Endothelial cell of umbilical vein (primary cell): Measurements from ENCODE around the gene CAPN15. TPM values are rescaled to one million over a fixed set of nuclear protein-coding genes. Genes with fewer than 3 reads are reported as not detected.

ENCODE experiments used
- BruUV-seq: library from RNA; stranded (reverse); fragments of 400-500 nt; replicated peaks from 2 replicates; lab custom pipeline; 2021; lab: Mats Ljungman, UMichigan
- CTCF ChIA-PET: fragments of 300-600, 350-600 bp; sonication (Branson Sonifier 250); formaldehyde crosslinking; loops from one replicate; lab custom pipeline; 2021; ENCODE audit warnings: antibody characterized with exemption, inconsistent platforms; lab: Charles Lee
- POLR2A ChIA-PET: fragments of 300-600, 350-600 bp; sonication (Branson Sonifier 250); formaldehyde crosslinking; loops from one replicate; lab custom pipeline; 2021; ENCODE audit warnings: antibody characterized with exemption, inconsistent platforms; lab: Charles Lee
- DNase-seq: peaks from one replicate; pipeline ENCODE4 v3.0.0-alpha.2; 2011; ENCODE audit warnings: low read depth, low spot score
- FAIRE-seq: peaks from 2 replicates; lab custom pipeline; 2011; peaks lifted over from hg19 to GRCh38; lab: Jason Lieb, UNC
- H2AFZ ChIP-seq: 2 replicates; pipeline ENCODE4 v1.6.0; 2012; ENCODE audit warnings: low read depth, low read length, control low read depth, inconsistent platforms
- H3K27ac ChIP-seq: 2 replicates; pipeline ENCODE4 v1.5.1; 2011; ENCODE audit warnings: low read depth, mild to moderate bottlenecking, control low read depth, low read length, moderate library complexity; ENCODE audit not compliant: insufficient read depth
- H3K27me3 ChIP-seq, 2 experiments: 2 replicates each; pipeline versions ENCODE4 v1.6.0 to v1.6.1; 2011; ENCODE audit warnings: low read length in 2 of 2, mixed read lengths in 1 of 2; ENCODE audit not compliant: control insufficient read depth in 2 of 2, insufficient read depth in 2 of 2
- H3K36me3 ChIP-seq, 2 experiments: 2 replicates in 1 of 2; 3 replicates in 1 of 2; pipeline ENCODE4 v1.5.1; 2011; ENCODE audit warnings: low read length in 2 of 2, mild to moderate bottlenecking in 1 of 2, moderate library complexity in 1 of 2; ENCODE audit not compliant: control insufficient read depth in 2 of 2, insufficient read depth in 2 of 2; ENCODE audit errors: extremely low read depth in 1 of 2
- H3K4me1 ChIP-seq: 3 replicates; pipeline ENCODE4 v1.5.1; 2011; ENCODE audit warnings: mild to moderate bottlenecking, low read length; ENCODE audit not compliant: control insufficient read depth, insufficient read depth; ENCODE audit errors: extremely low read depth
- H3K4me2 ChIP-seq: 2 replicates; pipeline ENCODE4 v1.6.1; 2011; ENCODE audit warnings: low read length, control low read depth, mixed read lengths; ENCODE audit not compliant: insufficient read depth
- H3K4me3 ChIP-seq, 3 experiments: fragments of 200-600 bp in 1 of 3; sonication (generic), shearing (Covaris generic) in 1 of 3; replicated peaks in 1 of 3; 2 replicates each; pipeline ENCODE4 v1.5.1; 2011 to 2016; ENCODE audit warnings: control low read depth in 3 of 3, low read length in 3 of 3, mild to moderate bottlenecking in 2 of 3, inconsistent platforms in 1 of 3, low read depth in 1 of 3, moderate library complexity in 1 of 3; ENCODE audit not compliant: insufficient read depth in 1 of 3
- H3K79me2 ChIP-seq: 2 replicates; pipeline ENCODE4 v1.6.0; 2012; ENCODE audit warnings: low read length, inconsistent platforms; ENCODE audit not compliant: control insufficient read depth, insufficient read depth
- H3K9ac ChIP-seq: replicated peaks from 2 replicates; pipeline ENCODE3; 2011; ENCODE audit warnings: low read length, control low read depth; ENCODE audit not compliant: insufficient read depth; ENCODE audit errors: extremely low read depth
- H3K9me1 ChIP-seq: replicated peaks from 3 replicates; pipeline ENCODE4 v1.6.0; 2011; ENCODE audit warnings: mild to moderate bottlenecking, low read length; ENCODE audit not compliant: control insufficient read depth, insufficient read depth; ENCODE audit errors: extremely low read depth
- H3K9me3 ChIP-seq: replicated peaks from 2 replicates; pipeline ENCODE4 v1.5.1; 2012; ENCODE audit warnings: low read length, inconsistent platforms; ENCODE audit not compliant: control insufficient read depth, insufficient read depth
- H4K20me1 ChIP-seq: replicated peaks from 2 replicates; pipeline ENCODE3; 2011; ENCODE audit warnings: mild to moderate bottlenecking, low read length; ENCODE audit not compliant: control insufficient read depth, insufficient read depth; ENCODE audit errors: extremely low read depth
- CTCF ChIP-seq, 2 donors: IDR thresholded peaks; 1 replicate in 1 of 2; 2 replicates in 1 of 2; pipeline ENCODE4 v1.5.1; 2011; ENCODE audit warnings: low read length in 2 of 2, mild to moderate bottlenecking in 2 of 2, moderate library complexity in 2 of 2, control low read depth in 1 of 2, inconsistent platforms in 1 of 2, low read depth in 1 of 2; ENCODE audit not compliant: insufficient read depth in 1 of 2; ENCODE audit errors: extremely low read depth in 1 of 2
- FOS ChIP-seq: IDR thresholded peaks from 2 replicates; pipeline ENCODE4 v1.6.1; 2011; ENCODE audit warnings: mild to moderate bottlenecking, low read length, moderate library complexity, borderline replicate concordance; ENCODE audit not compliant: insufficient read depth
- GATA2 ChIP-seq: IDR thresholded peaks from 2 replicates; pipeline ENCODE4 v1.7.0; 2011; ENCODE audit warnings: low read depth, mild to moderate bottlenecking, moderate library complexity, mixed read lengths, low read length; ENCODE audit not compliant: insufficient read length, insufficient read depth
- JUN ChIP-seq: IDR thresholded peaks from 2 replicates; pipeline ENCODE4 v1.6.1; 2011; ENCODE audit warnings: borderline replicate concordance, low read depth; ENCODE audit not compliant: insufficient read length, insufficient read depth
- MYC ChIP-seq: IDR thresholded peaks from one replicate; pipeline ENCODE4 v1.6.1; 2011; ENCODE audit warnings: mild to moderate bottlenecking, low read depth, low read length
- POLR2A ChIP-seq: IDR thresholded peaks from 2 replicates; pipeline ENCODE4 v1.6.1; 2012; ENCODE audit warnings: low read depth, mild to moderate bottlenecking, control low read depth, low read length
- POLR2AphosphoS5 ChIP-seq: IDR thresholded peaks from 2 replicates; pipeline ENCODE4 v1.6.1; 2012; ENCODE audit warnings: low read depth, mild to moderate bottlenecking, control low read depth, low read length, moderate library complexity; ENCODE audit not compliant: insufficient read depth
- dilution Hi-C: fragments of 300-500 bp; cut with MboI; formaldehyde crosslinking; loops from one replicate; pipeline ENCODE4 v1.15.0; 2019; ENCODE audit warnings: low sequenced_read_pairs; ENCODE audit not compliant: extremely low pct_ligation_motif_present
- intact Hi-C: fragments of 100-400 bp; cut with micrococcal nuclease; formaldehyde crosslinking; loops from one replicate; pipeline ENCODE4 v1.10.0; 2022
- polyA plus RNA-seq, 4 experiments: library from polyadenylated mRNA; depleted of rRNA in 3 of 4; stranded (reverse) in 3 of 4; unstranded in 1 of 4; fragments of >200 nt; gene quantifications; 2 replicates each; pipeline versions ENCODE4 v1.2.1 to v1.2.3, GENCODE V29; 2011 to 2012; ENCODE audit warnings: missing spikeins in 1 of 4
- total RNA-seq: library from RNA; stranded (reverse); gene quantifications from 2 replicates; pipeline ENCODE4 v1.2.3, GENCODE V29; 2021

The CAPN15 gene
- total and polyA plus RNA-seq, 2 donors (not counting 3 experiments of a cell fraction or from before 2014, with no cell fraction given), result 33.9 to 65.0 TPM

DNA sequence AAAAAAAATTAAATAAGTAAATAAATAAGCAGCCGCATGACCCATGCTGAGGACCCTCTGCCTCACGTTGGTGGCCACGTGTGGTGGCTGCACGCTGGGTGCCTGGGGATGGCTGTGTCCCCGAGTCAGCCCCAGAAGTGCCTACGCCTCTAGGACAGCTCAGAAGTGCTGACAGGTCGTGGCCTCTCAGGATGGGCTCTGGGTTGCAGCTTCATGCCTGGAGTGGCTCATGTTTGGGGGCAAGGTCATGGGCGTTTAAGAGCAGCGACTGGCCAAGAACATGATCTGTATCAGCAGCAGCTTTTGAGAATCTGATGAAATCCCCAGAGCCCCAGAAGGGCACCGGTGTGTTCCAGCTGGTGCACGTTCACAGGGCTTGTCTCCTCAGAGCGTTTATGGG is 26.8 kb upstream of the CAPN15 start:
- FAIRE-seq (no peak), DNase-seq (no peak)
- Histone ChIP-seq H3K79me2 (no peaks in the 10 kb centered on the region), H3K9me1 (no peaks in the 10 kb centered on the region), H3K9me3 (no peaks in the 10 kb centered on the region), H3K9ac (no peak overlapping the region), H3K4me2 (no peak overlapping the region), H3K4me3 (no peak overlapping the region), H4K20me1 (no peaks in the 10 kb centered on the region), H3K27me3 (no peaks in the 10 kb centered on the region), H2AFZ (no peak overlapping the region), H3K36me3 (peaks cover 0 to 14% of the 10 kb centered on the region in 2 experiments), H3K27ac (no peak overlapping the region), H3K4me1 (no peaks in the 10 kb centered on the region)
- no TSS peak for BruUV-seq
- intact Hi-C loops (no loop called here), dilution Hi-C loops (no loop called here)
- no peak for TF ChIP-seq JUN
- TF ChIP-seq CTCF (IDR thresholded peaks at IDR 0.05; ENCODE audit: extremely low read depth in 1 of 2, insufficient read depth in 1 of 2, low read depth in 1 of 2, low read length in 2 of 2), result no peak
- no peak for TF ChIP-seq MYC
- no peak for TF ChIP-seq POLR2AphosphoS5
- no peak for TF ChIP-seq POLR2A
- no peak for TF ChIP-seq GATA2
- no peak for TF ChIP-seq FOS
- POLR2A ChIA-PET, result interaction anchor here (0.6 kb wide), 1 partner anchor 11 kb away, joined by 3 read pairs; no protein-coding TSS in a partner anchor
- CTCF ChIA-PET, result interaction anchor here (0.7 to 1.6 kb wide), 3 partner anchors 13 to 77 kb away, joined by 3 to 4 read pairs (median 3); no protein-coding TSS in a partner anchor
